ENCODE results near the gene MALRD1.

- TF ChIP-seq POLR2A (IDR thresholded peaks at IDR 0.05) (no peak), CTCF (IDR thresholded peaks at IDR 0.05) (no peak)
Observed at GRCh38 chr10:19688344-19688743, 639.7 kb downstream of the MALRD1 start.

Data from uterus (tissue), 2 donors.